Smooth muscle cell (in vitro differentiated cells): ENCODE results near the gene C15orf62. TPM values are rescaled to one million over a fixed set of nuclear protein-coding genes. Genes with fewer than 3 reads are reported as not detected.

Source experiments
- DNase-seq: peaks from one replicate; lab custom pipeline; 2025; ENCODE audit not compliant: unreplicated experiment; lab: John Stamatoyannopoulos, UW
- H2AFZ ChIP-seq: fragments of 200-600 bp; sonication (generic); 2 replicates; pipeline ENCODE4 v1.6.0; 2016; ENCODE audit warnings: antibody characterized with exemption, low read depth, mild to moderate bottlenecking
- H3F3A ChIP-seq: fragments of 200-600 bp; sonication (generic); 2 replicates; pipeline ENCODE4 v1.6.0; 2017; ENCODE audit warnings: antibody characterized with exemption, low read depth
- H3K27ac ChIP-seq: fragments of 200-600 bp; sonication (generic); 2 replicates; pipeline ENCODE4 v1.5.1; 2016; ENCODE audit warnings: low read depth, mild to moderate bottlenecking
- H3K27me3 ChIP-seq: fragments of 200-600 bp; sonication (generic); 2 replicates; pipeline ENCODE4 v1.6.1; 2016; ENCODE audit warnings: low read depth, mild to moderate bottlenecking
- H3K36me3 ChIP-seq: fragments of 200-600 bp; sonication (generic); 2 replicates; pipeline ENCODE4 v1.5.1; 2016; ENCODE audit warnings: low read depth
- H3K4me1 ChIP-seq: fragments of 200-600 bp; sonication (generic); 2 replicates; pipeline ENCODE4 v1.5.1; 2016; ENCODE audit warnings: low read depth
- H3K4me2 ChIP-seq: fragments of 200-600 bp; sonication (generic); 2 replicates; pipeline ENCODE4 v1.6.0; 2016; ENCODE audit warnings: mild to moderate bottlenecking
- H3K4me3 ChIP-seq: fragments of 200-600 bp; sonication (generic); 2 replicates; pipeline ENCODE4 v1.5.1; 2016; ENCODE audit warnings: mild to moderate bottlenecking
- H3K79me2 ChIP-seq: fragments of 200-600 bp; sonication (generic); 2 replicates; pipeline ENCODE4 v1.6.0; 2016; ENCODE audit warnings: low read depth, mild to moderate bottlenecking
- H3K9ac ChIP-seq: fragments of 200-600 bp; sonication (generic); 2 replicates; pipeline ENCODE4 v1.6.0; 2016; ENCODE audit warnings: low read depth
- H3K9me3 ChIP-seq: fragments of 200-600 bp; sonication (generic); replicated peaks from 2 replicates; pipeline ENCODE4 v1.5.1; 2016; ENCODE audit warnings: low read depth
- H4K20me1 ChIP-seq: fragments of 200-600 bp; sonication (generic); 2 replicates; pipeline ENCODE4 v1.6.0; 2016; ENCODE audit warnings: low read depth
- WGBS: methylation state at CpG from one replicate; pipeline ENCODE4 v1.1.7; 2016; ENCODE audit warnings: low lambda C conversion rate; 5-methylcytosine and 5-hydroxymethylcytosine counted together
- polyA plus RNA-seq: library from polyadenylated mRNA; unstranded; fragments of >200 nt; fragmentation: Nextera tagmentation; extraction: Ambion mirVana; gene quantifications from 2 replicates; pipeline ENCODE4 v1.2.1, GENCODE V29; 2016
- total RNA-seq: library from RNA; depleted of rRNA; stranded (reverse); fragments of >200 nt; gene quantifications from 2 replicates; pipeline ENCODE4 v1.2.3, GENCODE V29; 2014
- TF ChIP-seq, protein P1 (sequence below): fragments of 200-600 bp; sonication (generic); IDR thresholded peaks from 2 replicates; pipeline ENCODE4 v1.5.1; 2017; ENCODE audit warnings: borderline replicate concordance, mild to moderate bottlenecking, antibody characterized with exemption; ENCODE audit not compliant: insufficient read depth, poor library complexity, severe bottlenecking

C15orf62 gene, protein sequence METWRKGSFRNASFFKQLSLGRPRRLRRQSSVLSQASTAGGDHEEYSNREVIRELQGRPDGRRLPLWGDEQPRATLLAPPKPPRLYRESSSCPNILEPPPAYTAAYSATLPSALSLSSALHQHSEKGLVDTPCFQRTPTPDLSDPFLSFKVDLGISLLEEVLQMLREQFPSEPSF
- total RNA-seq (0.09 and 0.63 TPM in 2 replicates), polyA plus RNA-seq (0.35 and 0.74 TPM in 2 replicates)

DNA sequence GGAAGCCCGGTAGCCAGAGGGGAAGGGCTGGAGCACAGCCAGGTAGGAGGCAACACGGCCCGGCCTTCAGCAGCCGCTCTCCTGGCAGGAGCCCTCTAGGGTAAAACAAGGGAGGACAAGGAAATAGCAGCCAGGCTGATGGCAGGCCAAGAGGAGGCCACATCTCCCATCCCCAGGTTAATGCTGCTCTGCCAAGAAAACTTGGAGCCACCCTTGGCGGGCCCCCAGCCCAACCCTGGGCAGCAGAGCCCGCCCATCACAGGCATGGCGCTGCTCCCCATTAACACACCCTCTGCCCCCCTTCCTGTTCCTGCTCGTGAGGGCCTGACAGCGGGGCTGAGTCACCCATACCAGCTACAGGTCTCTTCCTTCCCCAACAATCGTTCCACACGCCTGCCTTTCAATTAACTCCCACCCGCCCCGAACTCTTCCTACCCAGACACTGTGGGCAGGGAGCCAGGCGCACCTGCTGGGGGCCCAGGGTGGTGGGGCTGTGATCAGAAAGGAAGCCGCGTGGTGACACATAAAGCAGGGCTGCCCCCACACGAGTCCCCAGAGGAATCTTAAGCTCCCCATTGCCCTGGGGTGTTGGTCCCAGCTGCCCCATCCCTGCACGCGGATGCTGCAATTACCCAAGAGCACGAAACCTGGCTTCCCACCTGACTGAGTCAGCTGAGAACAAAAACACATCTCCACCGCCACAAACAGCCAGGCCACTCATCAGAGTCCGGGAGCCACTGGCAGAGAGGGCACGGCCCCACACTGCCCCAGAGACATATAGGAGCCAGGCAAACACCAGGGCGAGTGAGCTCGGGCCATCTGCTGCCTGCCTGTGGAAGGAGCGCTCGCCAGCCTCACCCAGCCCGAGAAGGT is at the start of gene C15orf62:
TSS of gene C15orf62 (plus strand) at position 707 of the 873 bp plus-strand sequence. CDS start 516 bp downstream, outside the sequence.
- no peaks in the 10 kb centered on the region for H3K9me3 ChIP-seq
- H3K36me3 ChIP-seq, result no peaks in the 10 kb centered on the region
- H3K9ac ChIP-seq, result no peak within 1 kb of the TSS
- H3K4me2 ChIP-seq, result no peak within 1 kb of the TSS
- no peaks in the 10 kb centered on the region for H3K79me2 ChIP-seq
- H4K20me1 ChIP-seq, result no peaks in the 10 kb centered on the region
- no peak within 1 kb of the TSS for H3K27ac ChIP-seq
- peaks cover 7% of the 10 kb centered on the region for H3K4me1 ChIP-seq
- no peak within 1 kb of the TSS for H3K4me3 ChIP-seq
- TF ChIP-seq, protein P1, sequence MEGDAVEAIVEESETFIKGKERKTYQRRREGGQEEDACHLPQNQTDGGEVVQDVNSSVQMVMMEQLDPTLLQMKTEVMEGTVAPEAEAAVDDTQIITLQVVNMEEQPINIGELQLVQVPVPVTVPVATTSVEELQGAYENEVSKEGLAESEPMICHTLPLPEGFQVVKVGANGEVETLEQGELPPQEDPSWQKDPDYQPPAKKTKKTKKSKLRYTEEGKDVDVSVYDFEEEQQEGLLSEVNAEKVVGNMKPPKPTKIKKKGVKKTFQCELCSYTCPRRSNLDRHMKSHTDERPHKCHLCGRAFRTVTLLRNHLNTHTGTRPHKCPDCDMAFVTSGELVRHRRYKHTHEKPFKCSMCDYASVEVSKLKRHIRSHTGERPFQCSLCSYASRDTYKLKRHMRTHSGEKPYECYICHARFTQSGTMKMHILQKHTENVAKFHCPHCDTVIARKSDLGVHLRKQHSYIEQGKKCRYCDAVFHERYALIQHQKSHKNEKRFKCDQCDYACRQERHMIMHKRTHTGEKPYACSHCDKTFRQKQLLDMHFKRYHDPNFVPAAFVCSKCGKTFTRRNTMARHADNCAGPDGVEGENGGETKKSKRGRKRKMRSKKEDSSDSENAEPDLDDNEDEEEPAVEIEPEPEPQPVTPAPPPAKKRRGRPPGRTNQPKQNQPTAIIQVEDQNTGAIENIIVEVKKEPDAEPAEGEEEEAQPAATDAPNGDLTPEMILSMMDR, result no peak
- no peak for DNase-seq
- no peaks in the 10 kb centered on the region for H3K27me3 ChIP-seq
- 82% methylated on average over 28 of the region's 28 CpGs for WGBS
- peaks cover 4% of the 10 kb centered on the region for H3F3A ChIP-seq
- no peak within 1 kb of the TSS for H2AFZ ChIP-seq

- Histone ChIP-seq H3K4me3 (no peak overlapping the region), H3K9me3 (no peaks in the 10 kb centered on the region), H3K36me3 (no peaks in the 10 kb centered on the region), H3K27me3 (no peaks in the 10 kb centered on the region), H3K4me2 (no peak overlapping the region), H4K20me1 (no peaks in the 10 kb centered on the region), H3K27ac (no peak overlapping the region), H3K4me1 (no peaks in the 10 kb centered on the region), H2AFZ (no peak overlapping the region), H3K79me2 (no peaks in the 10 kb centered on the region), H3F3A (no peaks in the 10 kb centered on the region), H3K9ac (no peak overlapping the region)
- TF ChIP-seq, protein P1, result no peak
- no peak for DNase-seq
- WGBS, result 97% methylated on average over 1 of the region's 1 CpG
Measured at GRCh38 chr15:40721701-40722100, 48.1 kb upstream of the C15orf62 start.

DNA sequence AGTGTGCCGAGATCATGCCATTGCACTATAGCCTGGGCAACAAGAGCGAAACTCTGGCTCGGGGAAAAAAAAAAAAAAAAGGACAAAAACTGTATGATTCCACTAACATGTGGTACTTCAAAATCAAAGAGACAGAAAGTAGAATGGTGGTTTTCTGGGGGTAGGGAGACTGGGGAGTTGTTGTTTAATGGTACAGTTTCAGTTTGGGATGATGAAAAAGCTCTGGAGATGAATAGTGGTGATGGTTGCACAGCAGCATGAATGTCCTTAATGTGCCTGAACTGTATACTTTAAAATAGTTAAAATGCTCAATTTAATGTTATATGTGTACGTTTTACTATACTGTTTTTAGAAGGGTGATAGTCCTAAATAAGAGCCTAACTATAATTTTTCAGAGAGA is 47.4 kb upstream of the C15orf62 start:
- Histone ChIP-seq H3K4me1 (no peaks in the 10 kb centered on the region), H4K20me1 (no peaks in the 10 kb centered on the region), H3K9me3 (no peaks in the 10 kb centered on the region), H3K4me3 (no peak overlapping the region), H3F3A (no peaks in the 10 kb centered on the region), H3K27me3 (no peaks in the 10 kb centered on the region), H3K36me3 (no peaks in the 10 kb centered on the region), H3K4me2 (no peak overlapping the region), H3K9ac (no peak overlapping the region), H2AFZ (no peak overlapping the region), H3K27ac (no peak overlapping the region), H3K79me2 (no peaks in the 10 kb centered on the region)
- TF ChIP-seq, protein P1, result no peak
- 91% methylated on average over 4 of the region's 4 CpGs for WGBS
- DNase-seq, result no peak
